PC-3 (cell line): Measurements from ENCODE around the gene TSBP1. TPM values are rescaled to one million over a fixed set of nuclear protein-coding genes. Genes with fewer than 3 reads are reported as not detected.

Source experiments
- ATAC-seq: fragments of 200-7000 bp; cut with Tn5 transposase; 2 replicates; pipeline ENCODE4 v1.9.1; 2020; ENCODE audit warnings: mild to moderate bottlenecking, moderate library complexity
- BruUV-seq: library from RNA; stranded (reverse); fragments of 400-500 nt; replicated peaks from 2 replicates; lab custom pipeline; 2021; lab: Mats Ljungman, UMichigan
- CTCF ChIA-PET: fragments of 300-600 bp; sonication (Branson Sonifier 250); formaldehyde crosslinking; loops from one replicate; lab custom pipeline; 2022; ENCODE audit warnings: antibody characterized with exemption; lab: Charles Lee
- POLR2A ChIA-PET: fragments of 300-600 bp; sonication (Branson Sonifier 250); formaldehyde crosslinking; loops from one replicate; lab custom pipeline; 2022; ENCODE audit warnings: antibody characterized with exemption; ENCODE audit not compliant: unreplicated experiment; lab: Charles Lee
- DNase-seq: peaks from one replicate; pipeline ENCODE4 v3.0.0-alpha.2; 2015
- H2AFZ ChIP-seq: fragments of 300-600 bp; sonication (generic); 2 replicates; pipeline ENCODE4 v1.6.0; 2016; ENCODE audit warnings: antibody characterized with exemption, low read length
- H3F3A ChIP-seq: fragments of 300-600 bp; sonication (generic); one replicate; pipeline ENCODE4 v1.6.0; 2017; ENCODE audit warnings: antibody characterized with exemption, low read length, control low read depth, mild to moderate bottlenecking; ENCODE audit not compliant: unreplicated experiment
- H3K27ac ChIP-seq: fragments of 300-600 bp; sonication (generic); 2 replicates; pipeline ENCODE4 v1.5.1; 2016; ENCODE audit warnings: mild to moderate bottlenecking, low read length
- H3K27me3 ChIP-seq: fragments of 300-600 bp; sonication (generic); 2 replicates; pipeline ENCODE4 v1.6.1; 2016; ENCODE audit warnings: low read length, mixed read lengths
- H3K36me3 ChIP-seq: fragments of 300-600 bp; sonication (generic); 2 replicates; pipeline ENCODE4 v1.6.1; 2016; ENCODE audit warnings: low read depth, mixed run types, low read length, mixed read lengths
- H3K4me1 ChIP-seq: fragments of 300-600 bp; sonication (generic); 2 replicates; pipeline ENCODE4 v1.5.1; 2016; ENCODE audit warnings: low read length; ENCODE audit not compliant: insufficient read depth
- H3K4me2 ChIP-seq: fragments of 300-600 bp; sonication (generic); 2 replicates; pipeline ENCODE4 v1.6.0; 2016; ENCODE audit warnings: low read length
- H3K4me3 ChIP-seq: fragments of 300-600 bp; sonication (generic); 2 replicates; pipeline ENCODE4 v1.5.1; 2016; ENCODE audit warnings: mild to moderate bottlenecking, low read length, mixed read lengths
- H3K79me2 ChIP-seq: fragments of 300-600 bp; sonication (generic); 2 replicates; pipeline ENCODE4 v1.6.1; 2017; ENCODE audit warnings: low read length, mixed read lengths
- H3K9ac ChIP-seq: fragments of 300-600 bp; sonication (generic); 2 replicates; pipeline ENCODE4 v1.6.0; 2016; ENCODE audit warnings: mild to moderate bottlenecking, low read length
- H3K9me2 ChIP-seq: fragments of 300-600 bp; sonication (generic); replicated peaks from 2 replicates; pipeline ENCODE4 v1.6.1; 2016; ENCODE audit warnings: mixed run types, low read length, mixed read lengths
- H3K9me3 ChIP-seq: fragments of 300-600 bp; sonication (generic); 2 replicates; pipeline ENCODE4 v1.6.1; 2016; ENCODE audit warnings: low read length, mixed read lengths
- H4K20me1 ChIP-seq: fragments of 300-600 bp; sonication (generic); 2 replicates; pipeline ENCODE4 v1.6.1; 2016; ENCODE audit warnings: low read length, mixed read lengths
- CTCF ChIP-seq: fragments of 300-600 bp; sonication (generic); conservative IDR thresholded peaks from 2 replicates; pipeline ENCODE4 v1.5.1; 2017; ENCODE audit warnings: antibody characterized with exemption, low read depth, mild to moderate bottlenecking, low read length
- EZH2 ChIP-seq: fragments of 300-600 bp; sonication (generic); IDR thresholded peaks from one replicate; pipeline ENCODE4 v1.6.1; 2017; ENCODE audit warnings: antibody characterized with exemption, mild to moderate bottlenecking, low read length; ENCODE audit not compliant: unreplicated experiment
- EZH2phosphoT487 ChIP-seq: fragments of 300-600 bp; sonication (generic); IDR thresholded peaks from 2 replicates; pipeline ENCODE4 v1.6.1; 2018; ENCODE audit warnings: mild to moderate bottlenecking, antibody characterized with exemption, low read length, borderline replicate concordance
- intact Hi-C: fragments of 100-400 bp; cut with micrococcal nuclease; formaldehyde crosslinking; loops from 2 replicates; pipeline ENCODE4 v1.9.0; 2023
- total RNA-seq: library from RNA; depleted of rRNA; stranded (reverse); fragments of >200 nt; gene quantifications from 2 replicates; pipeline ENCODE4 v1.2.3, GENCODE V29; 2014

Gene TSBP1
- total RNA-seq, 1 experiment from 2014 or later = not detected

- H3K4me1 ChIP-seq = no peaks in the 10 kb centered on the region
- H3K79me2 ChIP-seq = no peaks in the 10 kb centered on the region
- TF ChIP-seq EZH2 (no peak), CTCF (no peak), EZH2phosphoT487 (no peak)
- CTCF ChIA-PET = no interaction called here
- H2AFZ ChIP-seq = no peak overlapping the region
- no peaks in the 10 kb centered on the region for H3F3A ChIP-seq
- DNase-seq (no peak), ATAC-seq (no peak)
- POLR2A ChIA-PET = no interaction called here
- H3K27ac ChIP-seq = no peak overlapping the region
- H3K36me3 ChIP-seq = no peaks in the 10 kb centered on the region
- H3K9ac ChIP-seq = no peak overlapping the region
- H3K4me2 ChIP-seq = no peak overlapping the region
- peaks cover 23% of the 10 kb centered on the region; the same call in 1 of the 2 replicates for H3K27me3 ChIP-seq
- no peaks in the 10 kb centered on the region for H3K9me3 ChIP-seq
- no peak overlapping the region for H3K4me3 ChIP-seq
- no TSS peak for BruUV-seq
- H3K9me2 ChIP-seq = no peaks in the 10 kb centered on the region
- intact Hi-C loops = no loop called here
- no peaks in the 10 kb centered on the region for H4K20me1 ChIP-seq
Observed at GRCh38 chr6:32405656-32406055, 34.0 kb upstream of the TSBP1 start.

GRCh38 chr6:32402812-32403211 is 31.1 kb upstream of the TSBP1 start:
- no peaks in the 10 kb centered on the region for H3K79me2 ChIP-seq
- H3K4me1 ChIP-seq = no peaks in the 10 kb centered on the region
- no peak for TF ChIP-seq EZH2
- TF ChIP-seq EZH2phosphoT487 = no peak
- no peak for TF ChIP-seq CTCF
- ChIA-PET POLR2A (no interaction called here), CTCF (no interaction called here)
- no peaks in the 10 kb centered on the region for H3K9me3 ChIP-seq
- H3K4me3 ChIP-seq = no peak overlapping the region
- no TSS peak for BruUV-seq
- no peaks in the 10 kb centered on the region for H3K9me2 ChIP-seq
- no peak overlapping the region for H3K4me2 ChIP-seq
- intact Hi-C loops = no loop called here
- no peaks in the 10 kb centered on the region for H3K36me3 ChIP-seq
- no peak overlapping the region for H3K9ac ChIP-seq
- peaks cover 23% of the 10 kb centered on the region; the same call in 1 of the 2 replicates for H3K27me3 ChIP-seq
- no peaks in the 10 kb centered on the region for H4K20me1 ChIP-seq
- no peak overlapping the region for H2AFZ ChIP-seq
- no peak for ATAC-seq
- H3K27ac ChIP-seq = no peak overlapping the region
- no peaks in the 10 kb centered on the region for H3F3A ChIP-seq
- DNase-seq = no peak

- Histone ChIP-seq H3K27ac (no peak overlapping the region), H3K9ac (no peak overlapping the region), H4K20me1 (no peaks in the 10 kb centered on the region), H3K4me3 (no peak overlapping the region), H3K27me3 (peaks cover 23% of the 10 kb centered on the region; the same call in 1 of the 2 replicates), H3K4me1 (peaks cover 6% of the 10 kb centered on the region; the same call in 1 of the 2 replicates), H3K79me2 (no peaks in the 10 kb centered on the region), H3K36me3 (no peaks in the 10 kb centered on the region), H2AFZ (no peak overlapping the region), H3F3A (no peaks in the 10 kb centered on the region), H3K9me3 (no peaks in the 10 kb centered on the region), H3K9me2 (no peaks in the 10 kb centered on the region), H3K4me2 (no peak overlapping the region)
- ATAC-seq (no peak), DNase-seq (no peak)
- intact Hi-C loops = no loop called here
- ChIA-PET POLR2A (no interaction called here), CTCF (no interaction called here)
- no TSS peak for BruUV-seq
- TF ChIP-seq CTCF (no peak), EZH2 (no peak), EZH2phosphoT487 (no peak)
Observed at GRCh38 chr6:32401284-32401963, 29.7 kb upstream of the TSBP1 start.
